Pancreas (tissue), 10 donors: ENCODE measurements around the gene MYZAP. TPM values are rescaled to one million over a fixed set of nuclear protein-coding genes. Genes with fewer than 3 reads are reported as not detected.

Experiments
- ATAC-seq, 4 donors: fragments of 200-7000 bp; cut with Tn5 transposase; one replicate each; pipeline versions ENCODE4 v1.8.0 to v1.9.1; 2020; ENCODE audit warnings: mild to moderate bottlenecking in 4 of 4, moderate library complexity in 4 of 4
- DNase-seq, 6 donors: peaks; one replicate each; pipeline ENCODE4 v3.0.0-alpha.2; 2020
- FAIRE-seq: peaks from 2 replicates; lab custom pipeline; 2012; peaks lifted over from hg19 to GRCh38; lab: Jason Lieb, UNC
- H3K27ac ChIP-seq, 4 donors: fragments of 200-600 bp; sonication (generic); 1 replicate in 3 of 4; 2 replicates in 1 of 4; pipeline versions ENCODE4 v1.5.0 to v1.8.0; 2020
- H3K27me3 ChIP-seq, 4 donors: fragments of 200-600 bp; one replicate each; pipeline ENCODE4 v1.8.0; 2021
- H3K36me3 ChIP-seq, 3 donors: fragments of 200-600 bp; sonication (generic) in 1 of 3; one replicate each; pipeline versions ENCODE4 v1.5.0 to v1.8.0; 2020 to 2021
- H3K4me1 ChIP-seq, 3 donors: fragments of 200-600 bp; one replicate each; pipeline ENCODE4 v1.8.0; 2021
- H3K4me3 ChIP-seq, 4 donors: fragments of 200-600 bp; sonication (generic) in 2 of 4; one replicate each; pipeline versions ENCODE4 v1.5.0 to v1.8.0; 2020 to 2021
- H3K9me3 ChIP-seq, 4 donors: fragments of 200-600 bp; one replicate each; pipeline ENCODE4 v1.8.0; 2021
- WGBS, 2 donors: extraction: QIAGEN DNeasy Blood & Tissue Kit; methylation state at CpG; one replicate each; pipeline ENCODE4 v1.1.7; 2013; 5-methylcytosine and 5-hydroxymethylcytosine counted together
- intact Hi-C, 3 donors: fragments of 100-400 bp; cut with DNase I; formaldehyde crosslinking; loops; one replicate each; pipeline versions ENCODE4 v1.11.1 to v1.14.2; 2022
- polyA plus RNA-seq, 2 donors: library from polyadenylated mRNA; stranded (reverse); fragments of 200-250 nt; gene quantifications; one replicate each; pipeline ENCODE4 v1.2.3, GENCODE V29; 2013
- total RNA-seq, 6 donors: library from RNA; stranded (reverse); fragmentation: NEBNext Ultra II Directional in 4 of 6; extraction: Animal tissue kit (Norgen Biotek cat#: 25700) in 4 of 6; gene quantifications; one replicate each; pipeline versions ENCODE4 v1.2.1 to v1.2.4, GENCODE V29; 2021 to 2023
- TF ChIP-seq, protein P1 (sequence below), 4 donors: fragments of 200-600 bp; sonication (generic) in 3 of 4; IDR thresholded peaks; one replicate each; pipeline versions ENCODE4 v1.5.0 to v1.8.0; 2021; ENCODE audit warnings: antibody characterized with exemption in 4 of 4
- donor health status: healthy with polysubstance abuse.
- donor health status: DM: no; HTN: no; CAD: no; lungs with moderate emphysema.
- donor health status: DM: no; HTN: no; CAD: no.
- donor health status: control.
- donor health status: control.
- donor health status: Bipolar disorder and iron deficiency.
- donor health status: DM: yes; HTN: yes; CAD: no.
- donor health status: DM: no; HTN: no; CAD: no.
- donor health status: DM: no; HTN: no; CAD: no.
- donor health status: DM: yes; HTN: yes; CAD: no.

The MYZAP gene
- total and polyA plus RNA-seq, 8 donors = 5.4 to 13.4 (median 9.4) TPM

DNA sequence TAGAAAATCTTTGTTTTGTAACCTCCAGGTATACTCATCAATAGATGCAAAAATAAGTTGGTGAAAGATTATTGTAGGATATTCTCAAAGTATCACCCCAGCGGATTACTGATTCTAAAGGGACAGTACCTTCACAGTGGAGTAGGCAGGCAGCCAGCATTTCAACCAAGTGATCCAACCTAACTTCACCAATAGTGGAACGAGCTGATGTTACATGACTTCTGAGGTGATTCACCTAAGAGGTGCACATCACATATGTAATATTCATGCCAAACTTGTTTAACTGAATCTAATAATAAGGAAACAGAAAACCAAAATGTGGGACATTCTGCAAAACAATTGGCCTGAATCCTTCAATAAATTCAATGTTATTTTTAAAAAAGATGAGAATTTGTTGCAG is 14.3 kb downstream of the MYZAP start:
- Histone ChIP-seq H3K9me3 (no peaks in the 10 kb centered on the region), H3K4me1 (peaks cover 51 to 59% (median 56%) of the 10 kb centered on the region in 3 donors), H3K27me3 (no peaks in the 10 kb centered on the region), H3K27ac (no peak overlapping the region), H3K36me3 (no peaks in the 10 kb centered on the region), H3K4me3 (no peak overlapping the region)
- DNase-seq (no peak), FAIRE-seq (no peak), ATAC-seq (no peak)
- TF ChIP-seq, protein P1, sequence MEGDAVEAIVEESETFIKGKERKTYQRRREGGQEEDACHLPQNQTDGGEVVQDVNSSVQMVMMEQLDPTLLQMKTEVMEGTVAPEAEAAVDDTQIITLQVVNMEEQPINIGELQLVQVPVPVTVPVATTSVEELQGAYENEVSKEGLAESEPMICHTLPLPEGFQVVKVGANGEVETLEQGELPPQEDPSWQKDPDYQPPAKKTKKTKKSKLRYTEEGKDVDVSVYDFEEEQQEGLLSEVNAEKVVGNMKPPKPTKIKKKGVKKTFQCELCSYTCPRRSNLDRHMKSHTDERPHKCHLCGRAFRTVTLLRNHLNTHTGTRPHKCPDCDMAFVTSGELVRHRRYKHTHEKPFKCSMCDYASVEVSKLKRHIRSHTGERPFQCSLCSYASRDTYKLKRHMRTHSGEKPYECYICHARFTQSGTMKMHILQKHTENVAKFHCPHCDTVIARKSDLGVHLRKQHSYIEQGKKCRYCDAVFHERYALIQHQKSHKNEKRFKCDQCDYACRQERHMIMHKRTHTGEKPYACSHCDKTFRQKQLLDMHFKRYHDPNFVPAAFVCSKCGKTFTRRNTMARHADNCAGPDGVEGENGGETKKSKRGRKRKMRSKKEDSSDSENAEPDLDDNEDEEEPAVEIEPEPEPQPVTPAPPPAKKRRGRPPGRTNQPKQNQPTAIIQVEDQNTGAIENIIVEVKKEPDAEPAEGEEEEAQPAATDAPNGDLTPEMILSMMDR (IDR thresholded peaks at IDR 0.05) = no peak
- WGBS, 2 donors = 89 to 92% methylated on average over 2 of the region's 2 CpGs
- intact Hi-C loops = no loop called here

DNA sequence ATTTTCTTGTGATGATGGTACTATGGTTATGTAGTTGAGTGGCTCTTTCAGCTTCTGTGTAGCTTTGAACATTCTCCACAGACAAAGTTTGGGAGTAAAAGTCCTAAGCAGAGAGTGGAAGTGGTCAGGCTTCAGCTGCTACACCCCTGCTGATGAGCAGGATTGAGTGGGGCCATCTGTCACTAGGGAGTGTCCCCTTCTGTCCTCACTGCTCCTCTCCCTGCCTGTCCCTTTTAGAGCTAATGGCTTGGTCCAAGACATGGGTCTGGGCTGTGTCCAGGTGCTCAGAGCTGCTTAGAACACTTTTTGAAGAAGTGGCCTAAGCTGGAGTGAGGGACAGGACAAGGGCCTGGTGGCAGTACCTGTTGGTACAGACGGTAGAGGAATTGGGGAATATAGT is 15.1 kb downstream of the MYZAP start:
- no peaks in the 10 kb centered on the region for H3K9me3 ChIP-seq
- H3K4me3 ChIP-seq = no peak overlapping the region
- intact Hi-C loops = no loop called here
- ATAC-seq (no peak), FAIRE-seq (no peak), DNase-seq (no peak)
- H3K27ac ChIP-seq = peak overlapping the region in 3 of 4 donors; percentile 21 to 69 (median 53)
- peaks cover 58 to 67% (median 64%) of the 10 kb centered on the region in 3 donors for H3K4me1 ChIP-seq
- 83 to 84% methylated on average over 1 of the region's 1 CpG for WGBS, 2 donors
- no peaks in the 10 kb centered on the region for H3K27me3 ChIP-seq
- no peaks in the 10 kb centered on the region for H3K36me3 ChIP-seq
- TF ChIP-seq, protein P1 (IDR thresholded peaks at IDR 0.05) = no peak

DNA sequence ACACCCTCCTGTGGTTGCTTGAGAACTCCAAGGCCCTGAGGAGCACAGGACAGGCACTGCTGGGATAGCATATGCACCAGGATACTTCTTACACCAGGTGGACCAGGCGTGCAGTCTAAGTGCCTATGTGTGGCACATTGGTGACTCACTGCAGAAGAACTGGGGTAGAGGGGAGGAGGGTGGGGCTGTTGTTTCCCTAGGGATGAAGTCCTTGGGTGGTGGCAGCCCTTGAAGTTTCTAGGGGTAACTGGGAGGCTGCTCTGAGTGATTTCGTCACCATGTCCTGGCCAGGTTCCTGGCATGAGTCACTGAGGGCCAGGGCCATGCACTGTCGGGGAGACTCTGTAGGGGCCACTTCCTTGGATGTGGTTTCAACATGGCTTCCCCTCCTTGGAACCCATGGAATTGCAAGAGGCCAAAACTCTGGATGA is 15.9 kb downstream of the MYZAP start:
- Histone ChIP-seq H3K27me3 (no peaks in the 10 kb centered on the region), H3K27ac (peak overlapping the region; percentile 21 to 69 (median 42)), H3K4me1 (peaks cover 65 to 70% (median 67%) of the 10 kb centered on the region in 3 donors), H3K36me3 (no peaks in the 10 kb centered on the region), H3K4me3 (no peak overlapping the region), H3K9me3 (no peaks in the 10 kb centered on the region)
- intact Hi-C loops = no loop called here
- no peak for FAIRE-seq
- TF ChIP-seq, protein P1 (IDR thresholded peaks at IDR 0.05) = no peak
- peak in 3 of 6 donors; percentile 39 to 70 (median 60) for DNase-seq
- 66 to 79% methylated on average over 3 of the region's 3 CpGs for WGBS, 2 donors
- ATAC-seq = peak in 2 of 4 donors; percentile 5 to 15

DNA sequence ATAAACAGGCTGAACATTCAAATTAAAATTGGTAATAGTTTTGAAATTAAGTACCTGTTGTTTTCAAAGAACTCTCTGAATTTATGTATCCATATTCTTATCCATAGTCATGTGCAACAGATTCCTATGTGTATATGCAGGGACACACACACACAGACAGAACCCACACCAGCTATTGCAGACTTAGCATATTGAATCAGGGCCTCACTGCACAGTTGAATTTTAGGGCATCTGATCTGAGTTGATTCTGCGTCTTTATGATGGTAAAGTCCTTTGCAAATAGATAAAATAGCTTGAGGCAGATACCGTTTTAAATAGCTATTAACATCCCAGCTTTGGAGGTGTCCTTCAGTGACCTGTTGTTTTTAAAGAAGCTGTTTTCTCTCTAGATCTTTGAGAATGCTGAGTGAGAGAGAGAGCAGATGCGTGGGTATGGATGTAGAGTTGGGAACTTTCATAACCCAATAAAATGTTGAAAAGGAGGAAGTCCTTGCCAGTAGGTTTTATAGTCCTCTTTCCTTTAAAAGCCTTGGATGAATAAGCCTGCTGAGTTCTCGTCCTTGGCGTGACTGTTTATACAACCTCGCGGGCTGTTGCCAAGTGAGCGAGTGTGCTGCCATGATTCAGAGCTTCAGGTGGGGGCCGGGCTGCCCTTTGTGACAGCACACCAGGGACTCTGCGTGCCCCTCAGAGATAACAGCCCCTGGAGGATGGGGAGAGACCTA is 18.3 kb downstream of the MYZAP start:
- ATAC-seq = peak; percentile 72 to 85 (median 81)
- no peak overlapping the region for H3K4me3 ChIP-seq
- H3K4me1 ChIP-seq = peaks cover 46 to 51% (median 49%) of the 10 kb centered on the region in 3 donors
- peak; percentile 91 for FAIRE-seq
- H3K27ac ChIP-seq = peak overlapping the region; percentile 51 to 69 (median 64)
- intact Hi-C loops = loop anchor here in 1 of 3 donors (5.0 kb wide), 1 partner anchor 53 kb away; no protein-coding TSS in a partner anchor
- no peaks in the 10 kb centered on the region for H3K9me3 ChIP-seq
- TF ChIP-seq, protein P1 (IDR thresholded peaks at IDR 0.05) = no peak
- 16 to 17% methylated on average over 10 of the region's 10 CpGs for WGBS, 2 donors
- no peaks in the 10 kb centered on the region for H3K36me3 ChIP-seq
- no peaks in the 10 kb centered on the region for H3K27me3 ChIP-seq
- peak; percentile 77 to 90 (median 84) for DNase-seq

DNA sequence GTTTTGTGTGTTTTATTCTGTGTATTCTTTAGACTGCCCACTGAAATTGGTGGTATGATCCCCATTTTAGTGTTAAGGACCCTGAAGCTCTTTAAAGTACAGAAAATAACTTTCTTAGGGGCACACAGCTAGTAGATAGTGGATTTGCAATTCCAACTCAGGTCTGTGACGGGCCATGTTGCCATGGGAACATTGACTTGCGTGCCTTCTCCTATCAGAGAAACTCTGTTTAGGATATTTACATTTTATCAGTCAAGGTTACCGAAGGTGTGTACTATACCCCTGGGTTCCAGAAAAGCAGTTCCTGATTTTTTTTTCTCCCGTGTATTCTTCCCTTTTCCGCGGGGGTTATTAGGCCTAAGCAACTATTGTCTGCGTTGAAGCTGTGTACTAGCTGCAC is 19.4 kb downstream of the MYZAP start:
- peaks cover 36 to 45% (median 37%) of the 10 kb centered on the region in 3 donors for H3K4me1 ChIP-seq
- H3K9me3 ChIP-seq = no peaks in the 10 kb centered on the region
- peak; percentile 62 to 66 (median 66) for ATAC-seq
- peak overlapping the region; percentile 51 to 69 (median 64) for H3K27ac ChIP-seq
- H3K4me3 ChIP-seq = no peak overlapping the region
- intact Hi-C loops = loop anchor here in 1 of 3 donors (5.0 kb wide), 1 partner anchor 54 kb away; no protein-coding TSS in a partner anchor
- peak in 2 of 6 donors; percentile 57 to 73 for DNase-seq
- no peak for FAIRE-seq
- WGBS, 2 donors = 16 to 23% methylated on average over 7 of the region's 7 CpGs
- no peaks in the 10 kb centered on the region for H3K36me3 ChIP-seq
- TF ChIP-seq, protein P1 (IDR thresholded peaks at IDR 0.05) = no peak
- H3K27me3 ChIP-seq = no peaks in the 10 kb centered on the region
